Activated T-helper 1 cell treated with anti-CD3 and anti-CD28 coated beads, Interleukin-2, amount 50 U/mL, for 16 hours (primary cell): Measurements from ENCODE around the gene HIPK2.

Experiments used
- DNase-seq, 2 donors: peaks; one replicate each; pipeline ENCODE4 v3.0.0-alpha.2; 2020; ENCODE audit warnings: low read depth in 1 of 2, low spot score in 1 of 2

HIPK2 gene

DNA sequence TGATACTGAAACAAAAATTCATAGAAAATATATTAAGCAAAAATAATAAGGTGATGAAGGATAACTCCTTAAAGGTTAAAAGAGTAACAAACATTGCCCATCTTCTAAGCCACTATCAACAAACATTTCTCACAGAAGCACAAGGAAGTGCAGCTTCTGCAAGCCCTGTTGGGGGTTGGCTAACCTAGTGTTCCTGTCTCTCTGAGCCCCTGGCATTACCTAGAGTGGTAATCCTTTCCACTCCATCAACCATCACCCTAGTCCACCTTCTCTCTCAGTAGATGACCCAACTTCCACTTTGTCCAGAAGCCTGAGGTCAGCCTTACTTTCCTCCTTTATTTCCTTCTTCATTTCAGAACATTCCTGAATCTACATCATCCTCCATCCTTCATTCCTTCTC is 59.7 kb downstream of the HIPK2 start:
- DNase-seq = no peak

DNA sequence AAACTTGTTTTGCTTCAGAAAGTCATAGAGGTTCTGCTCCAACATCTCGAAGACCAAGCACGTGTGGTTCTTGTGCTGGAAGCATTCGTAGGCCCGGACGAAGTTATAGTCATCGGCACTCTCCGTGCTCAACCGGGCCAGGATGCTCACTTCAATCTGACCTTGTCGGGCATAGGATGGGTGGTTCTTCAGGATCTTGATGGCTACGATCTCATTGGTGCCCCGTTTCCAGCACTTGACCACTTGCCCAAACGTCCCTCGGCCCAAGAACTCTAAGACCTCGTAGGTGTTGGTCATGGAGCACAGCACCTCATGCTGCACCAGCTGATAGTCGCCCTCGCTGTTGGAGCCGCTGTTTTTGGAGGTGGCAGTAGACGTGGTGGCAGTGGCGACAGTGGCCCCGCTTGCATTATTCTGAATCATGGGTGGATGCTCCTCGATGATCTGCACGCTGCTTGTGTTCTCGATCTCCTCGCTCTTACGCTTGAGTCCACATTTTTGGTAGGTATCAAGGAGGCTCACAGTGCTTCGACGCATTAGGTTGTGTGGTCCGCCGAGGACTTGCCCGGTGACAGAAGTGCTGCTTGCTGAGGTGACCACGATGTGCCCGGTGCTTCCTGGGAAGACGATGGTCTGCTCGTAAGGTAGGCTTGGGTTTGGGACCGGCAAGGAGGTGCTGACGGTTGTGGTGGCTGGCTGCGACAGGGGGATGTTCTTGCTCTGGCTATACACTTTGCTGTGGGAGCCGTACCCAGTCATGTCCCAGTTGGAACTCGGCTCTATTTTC is 61.4 kb downstream of the HIPK2 start:
- DNase-seq = no peak

GRCh38 chr7:139715194-139715815 is 62.5 kb downstream of the HIPK2 start:
- no peak for DNase-seq

DNA sequence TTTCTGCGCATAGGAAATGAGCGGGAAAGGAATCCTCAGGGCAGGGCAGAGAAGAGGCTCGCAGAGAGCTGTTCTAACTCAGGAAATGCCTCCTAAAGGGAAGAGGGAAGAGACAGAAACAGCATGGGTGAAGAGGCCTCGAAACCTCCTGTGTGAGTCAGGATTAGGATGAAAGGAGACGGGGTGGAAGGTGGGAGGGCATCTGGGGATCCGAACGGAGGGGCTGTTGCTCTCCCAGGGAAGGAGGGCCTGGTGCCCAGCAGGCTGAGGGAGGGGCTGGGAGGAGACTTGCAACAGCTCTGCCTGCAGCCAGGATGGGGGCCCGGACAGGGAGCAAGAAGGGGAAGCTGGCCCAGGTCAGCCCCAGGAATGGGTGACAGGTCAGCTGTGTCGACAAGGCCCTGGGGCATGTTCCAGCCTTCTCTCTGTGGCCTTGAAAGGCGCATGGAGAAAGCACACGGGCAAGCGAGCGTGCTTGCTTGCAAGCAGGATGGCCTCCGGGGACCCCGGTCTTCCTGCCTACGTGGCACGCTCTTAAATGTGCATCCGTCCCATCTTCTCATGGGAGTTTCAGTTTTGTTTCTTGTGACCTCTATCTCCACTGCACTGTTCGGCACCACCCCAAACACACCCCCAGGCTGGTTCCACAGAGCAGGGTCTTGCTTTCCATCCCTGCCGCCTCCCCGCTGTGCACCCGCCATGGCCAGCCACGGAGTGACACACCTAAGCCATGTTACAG is 63.5 kb downstream of the HIPK2 start:
- no peak for DNase-seq

DNA sequence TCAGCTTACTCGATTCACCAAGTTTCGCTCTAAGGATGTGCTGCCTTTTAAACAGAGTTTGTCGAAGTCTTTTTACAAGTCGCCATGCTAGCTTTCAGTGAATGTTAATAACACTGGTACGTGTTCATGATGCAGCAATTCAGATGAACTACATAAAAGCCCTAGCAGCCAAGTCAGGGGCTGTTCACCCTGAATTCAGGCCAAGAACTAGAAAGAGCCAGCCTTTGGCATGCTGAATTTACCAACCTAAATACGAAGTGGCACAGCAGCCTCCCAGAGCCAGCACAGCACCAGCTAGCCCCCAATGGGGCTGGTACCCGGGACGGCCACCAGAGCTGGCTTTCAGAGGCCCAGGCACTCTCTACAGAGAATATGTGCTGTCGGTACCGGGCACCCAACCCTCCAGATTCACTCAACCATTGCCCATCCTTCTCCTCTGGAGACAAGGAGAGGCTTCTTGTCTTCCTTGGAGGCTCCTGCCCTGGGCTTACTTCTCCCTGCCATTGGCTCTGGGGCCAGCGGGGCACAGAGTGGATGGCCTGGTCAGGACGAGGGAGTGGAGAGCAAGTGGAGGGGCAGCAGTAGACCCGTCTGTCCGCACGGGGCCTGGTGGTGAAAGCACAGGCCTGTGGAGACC is 64.2 kb downstream of the HIPK2 start:
- DNase-seq = no peak

GRCh38 chr7:139713061-139713460 is 64.7 kb downstream of the HIPK2 start:
- no peak for DNase-seq

GRCh38 chr7:139711991-139712743 is 65.6 kb downstream of the HIPK2 start:
- DNase-seq = no peak

DNA sequence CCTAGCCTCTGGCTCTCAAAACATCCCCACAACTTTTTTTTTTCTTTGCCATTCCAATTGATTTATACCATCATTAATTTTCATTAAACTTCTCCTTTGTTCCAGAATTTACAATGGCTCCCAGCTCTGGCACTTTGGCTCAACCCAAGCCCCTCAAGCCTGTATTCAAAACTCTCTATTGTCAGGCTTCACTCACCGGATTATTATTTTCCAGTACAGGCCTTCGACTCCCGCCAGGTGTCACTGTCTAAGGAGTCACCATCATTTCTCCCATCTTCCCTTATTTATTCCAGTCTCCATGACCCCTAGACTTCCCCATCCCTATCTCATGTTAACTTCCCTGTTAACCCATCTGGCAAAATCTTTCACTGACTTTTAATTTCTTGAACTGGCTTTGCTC is 67.8 kb downstream of the HIPK2 start:
- DNase-seq = no peak

GRCh38 chr7:139709485-139709884 is 68.3 kb downstream of the HIPK2 start:
- no peak for DNase-seq

GRCh38 chr7:139708541-139708940 is 69.3 kb downstream of the HIPK2 start:
- no peak for DNase-seq

GRCh38 chr7:139706837-139707236 is 71.0 kb downstream of the HIPK2 start:
- DNase-seq = no peak

- no peak for DNase-seq
Observed at GRCh38 chr7:139704308-139704879, 73.4 kb downstream of the HIPK2 start.

DNA sequence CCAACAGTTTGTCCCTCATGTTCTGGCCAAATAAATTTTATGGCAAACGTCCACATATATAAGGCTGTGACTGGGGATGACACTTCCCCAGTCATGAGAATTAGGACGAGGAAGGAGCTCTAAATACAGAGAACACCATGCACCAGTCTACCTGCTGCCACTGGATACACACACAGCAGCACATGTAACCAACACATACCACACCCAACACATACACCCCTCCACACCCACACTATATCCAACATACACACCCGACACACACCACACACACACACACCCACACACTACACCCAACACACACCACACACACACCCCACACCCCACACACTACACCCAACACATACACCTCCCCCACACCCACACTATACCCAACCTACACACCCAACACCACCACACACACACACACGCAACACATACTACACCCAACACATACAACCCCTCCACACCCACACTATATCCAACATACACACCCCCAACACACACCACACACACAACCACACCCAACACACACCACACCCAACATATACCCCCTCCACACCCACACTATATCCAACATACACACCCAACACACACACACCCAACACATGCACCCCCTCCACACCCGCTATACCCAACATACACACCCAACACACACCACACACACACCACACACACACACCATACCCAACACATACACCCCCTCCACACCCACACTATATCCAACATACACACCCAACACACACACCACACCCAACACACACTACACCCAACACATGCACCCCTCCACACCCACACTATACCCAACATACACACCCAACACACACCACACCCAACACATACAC is 74.1 kb downstream of the HIPK2 start:
- DNase-seq = no peak

- DNase-seq = no peak
Observed at GRCh38 chr7:139702811-139703486, 74.8 kb downstream of the HIPK2 start.

- no peak for DNase-seq
Observed at GRCh38 chr7:139702313-139702731, 75.5 kb downstream of the HIPK2 start.

- DNase-seq = no peak
Observed at GRCh38 chr7:139701908-139702307, 75.9 kb downstream of the HIPK2 start.

GRCh38 chr7:139700505-139701235 is 77.1 kb downstream of the HIPK2 start:
- no peak for DNase-seq
